GM12878 (cell line): ENCODE data around the gene CACNA2D1.

ENCODE experiments used
- CTCF ChIP-seq, 3 experiments: IDR thresholded peaks in 2 of 3; conservative IDR thresholded peaks in 1 of 3; 2 replicates each; pipeline ENCODE4 v1.5.1; 2011; ENCODE audit warnings: low read depth in 3 of 3, low read length in 3 of 3, mild to moderate bottlenecking in 3 of 3, control low read depth in 2 of 3, moderate library complexity in 2 of 3, inconsistent platforms in 1 of 3, mixed read lengths in 1 of 3; ENCODE audit not compliant: control insufficient read depth in 2 of 3, insufficient read depth in 1 of 3; ENCODE audit errors: extremely low read depth in 1 of 3
- FOXM1 ChIP-seq: IDR thresholded peaks from 2 replicates; pipeline ENCODE4 v1.6.1; 2012; ENCODE audit warnings: low read depth, mild to moderate bottlenecking, inconsistent platforms, low read length, moderate library complexity
- PKNOX1 ChIP-seq: fragments of 450-650 bp; IDR thresholded peaks from 2 replicates; pipeline ENCODE4 v1.6.1; 2016; ENCODE audit warnings: mild to moderate bottlenecking
- RBBP5 ChIP-seq: fragments of 200-600 bp; sonication (generic); conservative IDR thresholded peaks from 2 replicates; pipeline ENCODE4 v1.6.1; 2016
- STAT1 ChIP-seq: fragments of 450-650 bp; conservative IDR thresholded peaks from 2 replicates; pipeline ENCODE4 v1.6.1; 2014; ENCODE audit warnings: antibody characterized with exemption, mild to moderate bottlenecking
- TAF1 ChIP-seq: IDR thresholded peaks from 2 replicates; pipeline ENCODE4 v1.6.1; 2011; ENCODE audit warnings: mild to moderate bottlenecking, low read depth, low read length, borderline replicate concordance

- TF ChIP-seq PKNOX1 (no peak), TAF1 (no peak), RBBP5 (no peak), CTCF (IDR thresholded peaks at IDR 0.05 in 2 of 3, conservative IDR thresholded peaks at IDR 0.05 in 1 of 3; ENCODE audit: control insufficient read depth in 2 of 3, extremely low read depth in 1 of 3, insufficient read depth in 1 of 3, low read depth in 3 of 3, low read length in 3 of 3) (no peak), STAT1 (no peak), FOXM1 (no peak)
Measured at GRCh38 chr7:82347808-82348207, 95.8 kb downstream of the CACNA2D1 start.
